MM.1S (cell line): Measurements from ENCODE around the gene RBMS3.

Source experiments
- CTCF ChIP-seq: fragments of 300-600 bp; sonication (generic); IDR thresholded peaks from 2 replicates; pipeline ENCODE4 v1.5.1; 2016; ENCODE audit warnings: antibody characterized with exemption, low read length, mixed read lengths
- EZH2 ChIP-seq: fragments of 300-600 bp; sonication (generic); optimal IDR thresholded peaks from 2 replicates; pipeline ENCODE3; 2017; ENCODE audit warnings: low read depth, mild to moderate bottlenecking, antibody characterized with exemption, low read length, mixed read lengths
- EZH2phosphoT487 ChIP-seq: fragments of 300-600 bp; sonication (generic); IDR thresholded peaks from 2 replicates; pipeline ENCODE4 v1.6.1; 2018; ENCODE audit warnings: antibody characterized with exemption, low read length

- TF ChIP-seq CTCF (no peak), EZH2 (no peak), EZH2phosphoT487 (no peak)
These were observed 82.2 kb downstream of the RBMS3 start for GRCh38 chr3:29363110-29363509.
